Small intestine (tissue), 16 donors: Measurements from ENCODE around the gene SLC9A2. TPM values are rescaled to one million over a fixed set of nuclear protein-coding genes. Genes with fewer than 3 reads are reported as not detected.

Source experiments
- DNase-seq, 2 donors: peaks; one replicate each; pipeline versions ENCODE4 v3.0.0 to v3.0.0-alpha.2; 2013
- FAIRE-seq: peaks from 2 replicates; lab custom pipeline; 2012; peaks lifted over from hg19 to GRCh38; lab: Jason Lieb, UNC
- H3K27ac ChIP-seq, 3 donors: one replicate each; pipeline ENCODE4 v1.5.1; 2013; ENCODE audit warnings: low read length in 2 of 3, mild to moderate bottlenecking in 2 of 3, control low read depth in 1 of 3, inconsistent platforms in 1 of 3, low read depth in 1 of 3, moderate library complexity in 1 of 3
- H3K27me3 ChIP-seq, 3 donors: one replicate each; pipeline ENCODE4 v1.6.1; 2013; ENCODE audit warnings: low read length in 3 of 3, inconsistent platforms in 1 of 3; ENCODE audit not compliant: control insufficient read depth in 3 of 3, insufficient read depth in 3 of 3
- H3K36me3 ChIP-seq, 3 donors: one replicate each; pipeline ENCODE4 v1.6.1; 2013; ENCODE audit warnings: low read length in 3 of 3, inconsistent platforms in 1 of 3, low read depth in 1 of 3, mild to moderate bottlenecking in 1 of 3, moderate library complexity in 1 of 3; ENCODE audit not compliant: control insufficient read depth in 3 of 3, insufficient read depth in 2 of 3
- H3K4me1 ChIP-seq, 3 donors: one replicate each; pipeline ENCODE4 v1.6.1; 2013; ENCODE audit warnings: low read length in 2 of 3, inconsistent platforms in 1 of 3, low read depth in 1 of 3, mild to moderate bottlenecking in 1 of 3, moderate library complexity in 1 of 3; ENCODE audit not compliant: control insufficient read depth in 3 of 3, insufficient read depth in 2 of 3
- H3K4me3 ChIP-seq, 3 donors: one replicate each; pipeline ENCODE4 v1.5.1; 2013; ENCODE audit warnings: low read length in 3 of 3, control low read depth in 1 of 3, inconsistent platforms in 1 of 3, low read depth in 1 of 3, mild to moderate bottlenecking in 1 of 3, moderate library complexity in 1 of 3
- H3K9me3 ChIP-seq, 2 donors: one replicate each; pipeline ENCODE4 v1.6.1; 2013; ENCODE audit warnings: low read depth in 1 of 2, low read length in 1 of 2; ENCODE audit not compliant: control insufficient read depth in 2 of 2, insufficient read depth in 1 of 2
- WGBS, 3 donors: extraction: QIAGEN DNeasy Blood & Tissue Kit; methylation state at CpG; one replicate each; pipeline ENCODE4 v1.1.7; 2013; 5-methylcytosine and 5-hydroxymethylcytosine counted together
- long read RNA-seq, 10 donors: transcript quantifications; one replicate each; lab custom pipeline, GENCODE V29; 2026
- polyA plus RNA-seq, 4 donors: library from polyadenylated mRNA; stranded (reverse) in 3 of 4; unstranded in 1 of 4; fragments of 200-250 nt in 3 of 4; fragments of 120-200 nt in 1 of 4; gene quantifications; one replicate each; pipeline versions ENCODE4 v1.2.1 to v1.2.3, GENCODE V29; 2013
- donor health status: healthy with polysubstance abuse.
- donor health status: control.
- donor health status: control.
- donor health status: Bipolar disorder and iron deficiency.
- donor health status: healthy.

The SLC9A2 gene
- 1 to 10 TPM; 1.4 to 4.7 (median 2.7) TPM for polyA plus RNA-seq
- long read RNA-seq, donor 1: 0 reads
- long read RNA-seq, donor 2: 0 reads
- long read RNA-seq, donor 3: 0 reads
- long read RNA-seq, donor 4: 0 reads
- long read RNA-seq, donor 5: 0 reads
- long read RNA-seq, donor 6: 0 reads
- long read RNA-seq, donor 7: 0 reads
- long read RNA-seq, donor 8: 0 reads
- long read RNA-seq, donor 9: 0 reads
- long read RNA-seq, donor 10, full-length matches to known transcripts: 4 of 4 reads
- long read RNA-seq, donor 10, partial matches to known transcripts: 0 of 4 reads
- long read RNA-seq, donor 10, other reads (novel, unspliced or antisense): 0 of 4 reads

GRCh38 chr2:102619414-102620319 lies at the start of gene SLC9A2:
Gene SLC9A2, plus strand, starts transcription at chr2:102619553. Its CDS starts 296 bp downstream, at chr2:102619849.
- Histone ChIP-seq H3K9me3 (no peaks in the 10 kb centered on the region), H3K4me3 (peak within 1 kb of the TSS; percentile 34 to 64 (median 38)), H3K27ac (peak within 1 kb of the TSS in 2 of 3 donors; percentile 10 to 68), H3K27me3 (peaks cover 0 to 26% (median 15%) of the 10 kb centered on the region in 3 donors), H3K36me3 (no peaks in the 10 kb centered on the region), H3K4me1 (peaks cover 0 to 13% (median 4%) of the 10 kb centered on the region in 3 donors)
- WGBS, 3 donors: 1 to 4% (median 2%) methylated on average over 66 to 85 of the region's 85 CpGs
- DNase-seq (peak; percentile 60 to 73), FAIRE-seq (no peak)

- Histone ChIP-seq H3K27ac (no peak overlapping the region), H3K4me1 (no peaks in the 10 kb centered on the region), H3K36me3 (no peaks in the 10 kb centered on the region), H3K9me3 (peaks cover 0 to 9% of the 10 kb centered on the region in 2 donors), H3K4me3 (no peak overlapping the region), H3K27me3 (no peaks in the 10 kb centered on the region)
- WGBS, 3 donors: 91 to 95% (median 91%) methylated on average over 1 of the region's 1 CpG
- DNase-seq (no peak), FAIRE-seq (peak; percentile 99)
These were observed 43.5 kb upstream of the SLC9A2 start for GRCh38 chr2:102575888-102576287.

- no peak for FAIRE-seq
- no peak overlapping the region for H3K4me3 ChIP-seq
- WGBS, 3 donors: 82 to 87% (median 84%) methylated on average over 2 of the region's 2 CpGs
These were observed 41.0 kb upstream of the SLC9A2 start for GRCh38 chr2:102578376-102578775.

GRCh38 chr2:102581911-102582310 lies 37.4 kb upstream of the SLC9A2 start:
- Histone ChIP-seq H3K4me3 (no peak overlapping the region), H3K9me3 (peaks cover 0 to 7% of the 10 kb centered on the region in 2 donors), H3K4me1 (peaks cover 0 to 14% (median 0%) of the 10 kb centered on the region in 3 donors), H3K27me3 (no peaks in the 10 kb centered on the region), H3K27ac (no peak overlapping the region), H3K36me3 (no peaks in the 10 kb centered on the region)
- DNase-seq (no peak), FAIRE-seq (no peak)

More at GRCh38 chr2:102578376-102578775, 41.0 kb upstream of the SLC9A2 start:
- H3K27me3 ChIP-seq: no peaks in the 10 kb centered on the region
- no peaks in the 10 kb centered on the region for H3K36me3 ChIP-seq
- DNase-seq: no peak
- peaks cover 0 to 9% of the 10 kb centered on the region in 2 donors for H3K9me3 ChIP-seq
- H3K27ac ChIP-seq: no peak overlapping the region
- no peaks in the 10 kb centered on the region for H3K4me1 ChIP-seq

GRCh38 chr2:102582845-102583244 lies 36.5 kb upstream of the SLC9A2 start:
- H3K9me3 ChIP-seq: peaks cover 0 to 7% of the 10 kb centered on the region in 2 donors
- 79 to 87% (median 85%) methylated on average over 2 of the region's 2 CpGs for WGBS, 3 donors
- no peaks in the 10 kb centered on the region for H3K36me3 ChIP-seq
- no peak for DNase-seq
- no peak for FAIRE-seq
- H3K4me3 ChIP-seq: no peak overlapping the region
- no peak overlapping the region for H3K27ac ChIP-seq
- H3K27me3 ChIP-seq: no peaks in the 10 kb centered on the region
- H3K4me1 ChIP-seq: peaks cover 0 to 14% (median 0%) of the 10 kb centered on the region in 3 donors

GRCh38 chr2:102585847-102586404 lies 33.4 kb upstream of the SLC9A2 start:
- no peaks in the 10 kb centered on the region for H3K36me3 ChIP-seq
- H3K4me3 ChIP-seq: no peak overlapping the region
- no peaks in the 10 kb centered on the region for H3K27me3 ChIP-seq
- FAIRE-seq: no peak
- DNase-seq: peak; percentile 45 to 48
- WGBS, 3 donors: 22 to 61% (median 38%) methylated on average over 6 of the region's 6 CpGs
- no peaks in the 10 kb centered on the region for H3K9me3 ChIP-seq
- H3K4me1 ChIP-seq: peaks cover 0 to 14% (median 0%) of the 10 kb centered on the region in 3 donors
- H3K27ac ChIP-seq: no peak overlapping the region

GRCh38 chr2:102588213-102588939 lies 31.0 kb upstream of the SLC9A2 start:
- Histone ChIP-seq H3K4me1 (peaks cover 0 to 32% (median 0%) of the 10 kb centered on the region in 3 donors), H3K4me3 (no peak overlapping the region), H3K27me3 (no peaks in the 10 kb centered on the region), H3K9me3 (no peaks in the 10 kb centered on the region), H3K36me3 (no peaks in the 10 kb centered on the region), H3K27ac (no peak overlapping the region)
- 51 to 82% (median 78%) methylated on average over 8 of the region's 8 CpGs for WGBS, 3 donors
- DNase-seq (no peak), FAIRE-seq (no peak)
